Measurements from ENCODE around the gene SAT1. TPM values are rescaled to one million over a fixed set of nuclear protein-coding genes. Genes with fewer than 3 reads are reported as not detected.

The SAT1 gene
- total RNA-seq, 2 donors from 2014 or later, result 63.4 to 118 TPM

- no peaks in the 10 kb centered on the region for H3K36me3 Mint-ChIP-seq (ENCODE audit: low read depth)
- no peak overlapping the region for H3K4me3 Mint-ChIP-seq
- H3K9ac ChIP-seq (ENCODE audit: extremely low read depth, low read length, poor library complexity, severe bottlenecking), result no peak overlapping the region
- H3K27ac ChIP-seq (ENCODE audit: low read depth, low read length), result no peak overlapping the region
- H3K4me3 ChIP-seq (ENCODE audit: low read length), result no peak overlapping the region
- no peak for DNase-seq
- no peak for TF ChIP-seq CTCF (conservative IDR thresholded peaks at IDR 0.05)
- H3K4me1 Mint-ChIP-seq, result no peaks in the 10 kb centered on the region
- no peaks in the 10 kb centered on the region for H3K27me3 ChIP-seq (ENCODE audit: control insufficient read depth, insufficient read depth, low read length, poor library complexity, severe bottlenecking)
- no peak overlapping the region for H3K27ac Mint-ChIP-seq
- 86% methylated on average over 1 of the region's 3 CpGs; no CpG with 5 or more reads in 1 of the 2 experiments for WGBS, 2 experiments (ENCODE audit: insufficient coverage in 1 of 2, insufficient read length in 1 of 2)
- no peaks in the 10 kb centered on the region for H3K4me1 ChIP-seq (ENCODE audit: control insufficient read depth, insufficient read depth, low read length)
- H3K9me3 ChIP-seq (ENCODE audit: control insufficient read depth, low read length), result no peaks in the 10 kb centered on the region
- no peaks in the 10 kb centered on the region for H3K9me3 Mint-ChIP-seq
- H3K27me3 Mint-ChIP-seq (ENCODE audit: insufficient read depth), result no peaks in the 10 kb centered on the region
- H3K36me3 ChIP-seq (ENCODE audit: control insufficient read depth, insufficient read depth, low read length), result no peaks in the 10 kb centered on the region
These were observed 35.0 kb downstream of the SAT1 start for GRCh38 chrX:23817979-23818336.

GRCh38 chrX:23819385-23820234, 36.6 kb downstream of the SAT1 start:
- no peaks in the 10 kb centered on the region for H3K27me3 Mint-ChIP-seq (ENCODE audit: insufficient read depth)
- Histone ChIP-seq H3K27me3 (ENCODE audit: control insufficient read depth, insufficient read depth, low read length, poor library complexity, severe bottlenecking) (no peaks in the 10 kb centered on the region), H3K36me3 (ENCODE audit: control insufficient read depth, insufficient read depth, low read length) (no peaks in the 10 kb centered on the region), H3K9me3 (ENCODE audit: control insufficient read depth, low read length) (no peaks in the 10 kb centered on the region), H3K4me3 (ENCODE audit: low read length) (no peak overlapping the region), H3K4me1 (ENCODE audit: control insufficient read depth, insufficient read depth, low read length) (no peaks in the 10 kb centered on the region), H3K27ac (ENCODE audit: low read depth, low read length) (no peak overlapping the region), H3K9ac (ENCODE audit: extremely low read depth, low read length, poor library complexity, severe bottlenecking) (no peak overlapping the region)
- DNase-seq, result no peak
- WGBS, 2 experiments (ENCODE audit: insufficient coverage in 1 of 2, insufficient read length in 1 of 2), result 92 to 93% methylated on average over 2 to 10 of the region's 10 CpGs
- no peak overlapping the region for H3K27ac Mint-ChIP-seq
- H3K9me3 Mint-ChIP-seq, result no peaks in the 10 kb centered on the region
- no peak overlapping the region for H3K4me3 Mint-ChIP-seq
- TF ChIP-seq CTCF (conservative IDR thresholded peaks at IDR 0.05), result no peak
- no peaks in the 10 kb centered on the region for H3K4me1 Mint-ChIP-seq
- H3K36me3 Mint-ChIP-seq (ENCODE audit: low read depth), result no peaks in the 10 kb centered on the region

GRCh38 chrX:23820235-23820782, 37.3 kb downstream of the SAT1 start:
- no peaks in the 10 kb centered on the region for H3K4me1 ChIP-seq (ENCODE audit: control insufficient read depth, insufficient read depth, low read length)
- H3K9ac ChIP-seq (ENCODE audit: extremely low read depth, low read length, poor library complexity, severe bottlenecking), result no peak overlapping the region
- H3K27ac ChIP-seq (ENCODE audit: low read depth, low read length), result no peak overlapping the region
- Mint-ChIP-seq H3K27me3 (ENCODE audit: insufficient read depth) (no peaks in the 10 kb centered on the region), H3K27ac (no peak overlapping the region), H3K4me3 (no peak overlapping the region), H3K36me3 (ENCODE audit: low read depth) (no peaks in the 10 kb centered on the region), H3K9me3 (no peaks in the 10 kb centered on the region), H3K4me1 (no peaks in the 10 kb centered on the region)
- no peak for TF ChIP-seq CTCF (conservative IDR thresholded peaks at IDR 0.05)
- WGBS, 2 experiments (ENCODE audit: insufficient coverage in 1 of 2, insufficient read length in 1 of 2), result 94 to 96% methylated on average over 2 to 4 of the region's 6 CpGs
- no peaks in the 10 kb centered on the region for H3K27me3 ChIP-seq (ENCODE audit: control insufficient read depth, insufficient read depth, low read length, poor library complexity, severe bottlenecking)
- H3K4me3 ChIP-seq (ENCODE audit: low read length), result no peak overlapping the region
- no peaks in the 10 kb centered on the region for H3K36me3 ChIP-seq (ENCODE audit: control insufficient read depth, insufficient read depth, low read length)
- DNase-seq, result no peak
- no peaks in the 10 kb centered on the region for H3K9me3 ChIP-seq (ENCODE audit: control insufficient read depth, low read length)

Data from endodermal cell (in vitro differentiated cells).